NT2/D1 (cell line): ENCODE data around the gene KBTBD3.

Experiments
- SUZ12 ChIP-seq: IDR thresholded peaks from 2 replicates; pipeline ENCODE4 v1.6.1; 2011; ENCODE audit not compliant: insufficient read length, insufficient read depth; ENCODE audit errors: extremely low read depth
- YY1 ChIP-seq: IDR thresholded peaks from 2 replicates; pipeline ENCODE4 v1.6.1; 2011; ENCODE audit not compliant: insufficient read length, insufficient read depth
- ZNF274 ChIP-seq: IDR thresholded peaks from 2 replicates; pipeline ENCODE4 v1.6.1; 2011; ENCODE audit warnings: mild to moderate bottlenecking, low read depth, low read length

- TF ChIP-seq YY1, result no peak
- TF ChIP-seq ZNF274, result no peak
- no peak for TF ChIP-seq SUZ12
These were observed 9.0 kb upstream of the KBTBD3 start for GRCh38 chr11:106086135-106086534.
